GM23338 (cell line): ENCODE measurements around the gene THOP1. TPM values are rescaled to one million over a fixed set of nuclear protein-coding genes. Genes with fewer than 3 reads are reported as not detected.

ENCODE experiments used
- ATAC-seq: fragments of 200-7000 bp; cut with Tn5 transposase; 3 replicates; pipeline ENCODE4 v1.9.1; 2020
- DNase-seq: peaks from one replicate; pipeline ENCODE4 v3.0.0-alpha.2; 2015; ENCODE audit warnings: low spot score
- H2AFZ ChIP-seq: fragments of 200-600 bp; sonication (generic); 2 replicates; pipeline ENCODE4 v1.8.0; 2016; ENCODE audit warnings: antibody characterized with exemption, mild to moderate bottlenecking, moderate library complexity
- H3F3A ChIP-seq: fragments of 200-600 bp; sonication (generic); replicated peaks from 2 replicates; pipeline ENCODE4 v1.8.0; 2017; ENCODE audit warnings: antibody characterized with exemption, mixed run types, low read depth
- H3K27ac ChIP-seq: fragments of 200-600 bp; sonication (generic); 2 replicates; pipeline ENCODE4 v1.6.1; 2016; ENCODE audit warnings: low read depth
- H3K27me3 ChIP-seq: fragments of 200-600 bp; sonication (generic); 2 replicates; pipeline ENCODE4 v1.8.0; 2016; ENCODE audit warnings: mild to moderate bottlenecking, mixed run types, moderate library complexity; ENCODE audit not compliant: insufficient read depth
- H3K36me3 ChIP-seq: fragments of 200-600 bp; sonication (generic); 2 replicates; pipeline ENCODE4 v1.8.0; 2016; ENCODE audit warnings: mild to moderate bottlenecking; ENCODE audit not compliant: insufficient read depth
- H3K4me1 ChIP-seq: fragments of 200-600 bp; sonication (generic); 2 replicates; pipeline ENCODE4 v1.8.0; 2016; ENCODE audit warnings: mild to moderate bottlenecking, moderate library complexity; ENCODE audit not compliant: insufficient read depth
- H3K4me2 ChIP-seq: fragments of 200-600 bp; sonication (generic); 2 replicates; pipeline ENCODE4 v1.7.1; 2017; ENCODE audit warnings: mixed run types
- H3K4me3 ChIP-seq: fragments of 200-600 bp; sonication (generic); 2 replicates; pipeline ENCODE4 v1.6.1; 2016; ENCODE audit warnings: mixed run types
- H3K79me2 ChIP-seq: fragments of 200-600 bp; sonication (generic); replicated peaks from 2 replicates; pipeline ENCODE4 v1.8.0; 2017; ENCODE audit warnings: mild to moderate bottlenecking; ENCODE audit not compliant: insufficient read depth
- H3K9me2 ChIP-seq: fragments of 200-600 bp; sonication (generic); 2 replicates; pipeline ENCODE4 v1.8.0; 2017; ENCODE audit not compliant: insufficient read depth
- H4K20me1 ChIP-seq: fragments of 200-600 bp; sonication (generic); replicated peaks from 2 replicates; pipeline ENCODE4 v1.8.0; 2017; ENCODE audit warnings: mild to moderate bottlenecking; ENCODE audit not compliant: insufficient read depth
- H3K27ac Mint-ChIP-seq: 2 replicates; pipeline ENCODE4 v1.8.0; 2020; ENCODE audit warnings: inconsistent platforms, mild to moderate bottlenecking, moderate library complexity, mixed read lengths
- H3K27me3 Mint-ChIP-seq: 3 replicates; pipeline ENCODE4 v1.8.0; 2022; ENCODE audit warnings: low read depth, mild to moderate bottlenecking, moderate library complexity, mixed read lengths, inconsistent platforms; ENCODE audit not compliant: insufficient read depth, poor library complexity
- H3K36me3 Mint-ChIP-seq: 3 replicates; pipeline ENCODE4 v1.8.0; 2021; ENCODE audit warnings: low read depth, mild to moderate bottlenecking, inconsistent platforms, moderate library complexity, mixed read lengths
- H3K4me1 Mint-ChIP-seq: 3 replicates; pipeline ENCODE4 v1.8.0; 2020; ENCODE audit warnings: mild to moderate bottlenecking, inconsistent platforms, mixed read lengths
- H3K4me3 Mint-ChIP-seq: 3 replicates; pipeline ENCODE4 v1.8.0; 2021; ENCODE audit warnings: moderate library complexity, mild to moderate bottlenecking, inconsistent platforms, mixed read lengths
- H3K9me3 Mint-ChIP-seq: 3 replicates; pipeline ENCODE4 v1.8.0; 2020; ENCODE audit warnings: moderate library complexity, mild to moderate bottlenecking, inconsistent platforms, mixed read lengths
- CREB1 ChIP-seq: fragments of 250-450 bp; sonication (Bioruptor Pico); IDR thresholded peaks from 2 replicates; pipeline ENCODE4 v1.5.0; 2020; ENCODE audit warnings: low read depth, mild to moderate bottlenecking, moderate library complexity
- EZH2 ChIP-seq: fragments of 200-600 bp; sonication (generic); IDR thresholded peaks from one replicate; pipeline ENCODE4 v1.8.0; 2017; ENCODE audit warnings: antibody characterized with exemption, mild to moderate bottlenecking, low read depth; ENCODE audit not compliant: unreplicated experiment
- EZH2phosphoT487 ChIP-seq: fragments of 200-600 bp; sonication (generic); IDR thresholded peaks from one replicate; pipeline ENCODE4 v1.8.1; 2018; ENCODE audit warnings: antibody characterized with exemption; ENCODE audit not compliant: unreplicated experiment
- JUNB ChIP-seq: IDR thresholded peaks from one replicate; pipeline ENCODE4 v1.6.1; 2016; ENCODE audit warnings: antibody characterized with exemption; ENCODE audit not compliant: unreplicated experiment
- NANOG ChIP-seq: IDR thresholded peaks from 2 replicates; pipeline ENCODE4 v1.6.1; 2016; ENCODE audit warnings: antibody characterized with exemption, borderline replicate concordance
- POLR2AphosphoS5 ChIP-seq: IDR thresholded peaks from 2 replicates; pipeline ENCODE4 v1.6.1; 2016; ENCODE audit warnings: antibody characterized with exemption, low read depth
- REST ChIP-seq: IDR thresholded peaks from one replicate; pipeline ENCODE4 v1.6.1; 2018; ENCODE audit warnings: antibody characterized with exemption; ENCODE audit not compliant: unreplicated experiment
- STAT1 ChIP-seq: IDR thresholded peaks from one replicate; pipeline ENCODE4 v1.6.1; 2016; ENCODE audit warnings: antibody characterized with exemption; ENCODE audit not compliant: unreplicated experiment
- ZNF114 ChIP-seq: fragments of 250-450 bp; sonication (Bioruptor Pico); IDR thresholded peaks from 2 replicates; pipeline ENCODE4 v1.5.0; 2020; ENCODE audit warnings: mild to moderate bottlenecking, moderate library complexity
- ZNF331 ChIP-seq: fragments of 250-450 bp; sonication (Bioruptor Pico); IDR thresholded peaks from 2 replicates; pipeline ENCODE4 v1.5.0; 2020; ENCODE audit warnings: low read depth, mild to moderate bottlenecking, moderate library complexity
- ZNF462 ChIP-seq: fragments of 250-450 bp; sonication (Bioruptor Pico); IDR thresholded peaks from 2 replicates; pipeline ENCODE4 v1.5.0; 2020; ENCODE audit warnings: mild to moderate bottlenecking, moderate library complexity
- polyA plus RNA-seq: library from polyadenylated mRNA; unstranded; fragments of >200 nt; fragmentation: Nextera tagmentation; extraction: Ambion mirVana; gene quantifications from 2 replicates; pipeline ENCODE4 v1.2.1, GENCODE V29; 2016
- total RNA-seq: library from RNA; depleted of rRNA; stranded (reverse); fragments of >200 nt; shearing (Covaris generic); gene quantifications from 2 replicates; pipeline ENCODE4 v1.2.3, GENCODE V29; 2014
- TF ChIP-seq, protein P1 (sequence below): IDR thresholded peaks from 2 replicates; pipeline ENCODE4 v1.6.1; 2016; ENCODE audit warnings: antibody characterized with exemption
- TF ChIP-seq, protein P2 (sequence below), 2 experiments: fragments of 200-600 bp in 1 of 2; sonication (generic) in 1 of 2; conservative IDR thresholded peaks; 2 replicates each; pipeline versions ENCODE4 v1.5.1 to v1.6.1; 2016 to 2017; ENCODE audit warnings: antibody characterized with exemption in 2 of 2, low read depth in 2 of 2, mild to moderate bottlenecking in 2 of 2, moderate library complexity in 1 of 2

The THOP1 gene
- total and polyA plus RNA-seq, 2 experiments from 2014 or later, result 110 to 229 TPM

DNA sequence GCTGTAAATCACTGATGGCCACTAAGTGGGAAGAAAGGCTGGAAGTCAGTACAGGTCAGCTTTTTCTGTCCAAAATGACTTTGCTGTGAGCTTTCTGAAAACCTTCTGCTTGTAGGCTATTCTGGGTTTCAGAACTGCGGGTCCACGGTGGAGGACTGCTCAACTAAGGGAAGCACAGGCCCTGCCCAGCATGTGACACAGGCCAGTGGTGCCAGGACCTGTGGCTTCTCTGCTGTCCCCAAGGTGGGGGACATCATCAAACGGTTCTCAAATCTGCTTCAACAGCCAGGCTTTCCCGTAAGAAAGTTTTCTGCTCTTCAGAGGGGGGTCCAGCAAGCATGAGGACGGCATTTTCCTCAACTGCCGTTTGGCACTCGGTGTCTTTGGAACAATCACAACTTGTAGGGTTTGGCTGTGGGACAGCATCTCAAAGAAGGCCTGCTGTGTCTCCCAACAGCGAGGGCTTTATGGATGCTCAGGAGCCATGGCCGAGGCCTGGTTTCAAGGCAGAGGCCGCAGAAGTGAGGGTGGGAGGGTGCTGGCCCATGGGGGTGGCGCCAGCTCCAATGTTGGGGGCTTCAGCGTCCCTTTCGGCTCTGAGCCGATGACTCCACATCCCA is 6.1 kb upstream of the THOP1 start:
- ATAC-seq, result no peak

More for the DNA sequence above, 6.1 kb upstream of the THOP1 start:
- Histone ChIP-seq H3K27me3 (no peaks in the 10 kb centered on the region), H3K36me3 (no peaks in the 10 kb centered on the region), H3K27ac (no peak overlapping the region), H4K20me1 (peaks cover 74% of the 10 kb centered on the region), H3K79me2 (peaks cover 88% of the 10 kb centered on the region), H3K4me3 (no peak overlapping the region), H3K9me2 (no peaks in the 10 kb centered on the region), H2AFZ (no peak overlapping the region), H3K4me1 (peaks cover 9% of the 10 kb centered on the region), H3K4me2 (no peak overlapping the region), H3F3A (no peaks in the 10 kb centered on the region)
- Mint-ChIP-seq H3K9me3 (peaks cover 4% of the 10 kb centered on the region; the same call in 1 of the 3 replicates), H3K27ac (no peak overlapping the region), H3K4me1 (peaks cover 14% of the 10 kb centered on the region), H3K36me3 (peaks cover 30% of the 10 kb centered on the region), H3K4me3 (no peak overlapping the region), H3K27me3 (peaks cover 4% of the 10 kb centered on the region)
- no peak for DNase-seq
- TF ChIP-seq EZH2 (no peak), ZNF462 (CRISPR knock-in tag) (no peak), STAT1 (no peak), EZH2phosphoT487 (no peak), CREB1 (CRISPR knock-in tag) (no peak), POLR2AphosphoS5 (no peak), JUNB (no peak), ZNF114 (CRISPR knock-in tag) (no peak), NANOG (no peak), REST (no peak), ZNF331 (no peak)
- TF ChIP-seq, protein P1, sequence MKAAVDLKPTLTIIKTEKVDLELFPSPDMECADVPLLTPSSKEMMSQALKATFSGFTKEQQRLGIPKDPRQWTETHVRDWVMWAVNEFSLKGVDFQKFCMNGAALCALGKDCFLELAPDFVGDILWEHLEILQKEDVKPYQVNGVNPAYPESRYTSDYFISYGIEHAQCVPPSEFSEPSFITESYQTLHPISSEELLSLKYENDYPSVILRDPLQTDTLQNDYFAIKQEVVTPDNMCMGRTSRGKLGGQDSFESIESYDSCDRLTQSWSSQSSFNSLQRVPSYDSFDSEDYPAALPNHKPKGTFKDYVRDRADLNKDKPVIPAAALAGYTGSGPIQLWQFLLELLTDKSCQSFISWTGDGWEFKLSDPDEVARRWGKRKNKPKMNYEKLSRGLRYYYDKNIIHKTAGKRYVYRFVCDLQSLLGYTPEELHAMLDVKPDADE, result no peak
- TF ChIP-seq, protein P2, sequence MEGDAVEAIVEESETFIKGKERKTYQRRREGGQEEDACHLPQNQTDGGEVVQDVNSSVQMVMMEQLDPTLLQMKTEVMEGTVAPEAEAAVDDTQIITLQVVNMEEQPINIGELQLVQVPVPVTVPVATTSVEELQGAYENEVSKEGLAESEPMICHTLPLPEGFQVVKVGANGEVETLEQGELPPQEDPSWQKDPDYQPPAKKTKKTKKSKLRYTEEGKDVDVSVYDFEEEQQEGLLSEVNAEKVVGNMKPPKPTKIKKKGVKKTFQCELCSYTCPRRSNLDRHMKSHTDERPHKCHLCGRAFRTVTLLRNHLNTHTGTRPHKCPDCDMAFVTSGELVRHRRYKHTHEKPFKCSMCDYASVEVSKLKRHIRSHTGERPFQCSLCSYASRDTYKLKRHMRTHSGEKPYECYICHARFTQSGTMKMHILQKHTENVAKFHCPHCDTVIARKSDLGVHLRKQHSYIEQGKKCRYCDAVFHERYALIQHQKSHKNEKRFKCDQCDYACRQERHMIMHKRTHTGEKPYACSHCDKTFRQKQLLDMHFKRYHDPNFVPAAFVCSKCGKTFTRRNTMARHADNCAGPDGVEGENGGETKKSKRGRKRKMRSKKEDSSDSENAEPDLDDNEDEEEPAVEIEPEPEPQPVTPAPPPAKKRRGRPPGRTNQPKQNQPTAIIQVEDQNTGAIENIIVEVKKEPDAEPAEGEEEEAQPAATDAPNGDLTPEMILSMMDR (conservative IDR thresholded peaks at IDR 0.05; ENCODE audit: low read depth in 2 of 2), result no peak
